Stimulated activated CD4-positive, alpha-beta T cell treated with anti-CD3 and anti-CD28 coated beads, Interleukin-1b, Interleukin-23, amount 100 ng/mL, for 24 hours (primary cell): ENCODE data around the gene CAP2.
"Not testable (repeated sequence)": the region's sequence is repeated elsewhere in the genome, so short reads cannot be mapped to it uniquely, and the experiment has no call there.

Experiments
- DNase-seq, 4 experiments: peaks; one replicate each; pipeline ENCODE4 v3.0.0-alpha.2; 2020; ENCODE audit warnings: low read depth in 4 of 4, low spot score in 1 of 4

The CAP2 gene

DNA sequence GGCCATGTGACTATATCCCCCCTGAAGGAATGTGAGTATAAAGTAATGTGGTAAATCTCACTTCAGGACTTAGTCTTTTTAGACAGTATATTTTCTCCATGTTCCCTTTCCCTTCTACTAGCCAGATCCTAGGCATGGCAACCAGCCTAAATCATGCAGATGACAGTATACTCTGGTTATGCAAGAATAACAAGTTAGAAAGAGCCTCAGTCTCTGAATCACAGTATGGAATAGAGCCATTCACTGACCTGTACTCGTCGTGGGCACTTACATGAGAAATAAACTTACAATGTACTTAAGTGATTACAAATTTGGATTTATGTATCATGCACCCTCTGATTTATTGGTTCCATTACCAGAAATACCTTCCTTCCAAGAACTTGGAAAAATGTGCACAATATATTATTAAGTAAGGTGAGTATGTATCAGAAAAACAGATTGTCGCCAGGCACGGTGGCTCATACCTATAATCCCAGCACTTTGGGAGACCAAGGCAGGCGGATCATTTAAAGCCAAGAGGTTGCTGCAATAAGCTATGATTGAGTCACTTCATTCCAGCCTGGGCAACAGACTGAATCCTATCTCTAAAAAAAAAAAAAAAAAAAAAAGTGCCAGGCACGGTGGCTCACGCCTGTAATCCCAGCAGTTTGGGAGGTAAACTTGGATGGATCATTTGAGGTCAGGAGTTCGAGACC, 181.6 kb downstream of the CAP2 start:
- DNase-seq: no peak

DNA sequence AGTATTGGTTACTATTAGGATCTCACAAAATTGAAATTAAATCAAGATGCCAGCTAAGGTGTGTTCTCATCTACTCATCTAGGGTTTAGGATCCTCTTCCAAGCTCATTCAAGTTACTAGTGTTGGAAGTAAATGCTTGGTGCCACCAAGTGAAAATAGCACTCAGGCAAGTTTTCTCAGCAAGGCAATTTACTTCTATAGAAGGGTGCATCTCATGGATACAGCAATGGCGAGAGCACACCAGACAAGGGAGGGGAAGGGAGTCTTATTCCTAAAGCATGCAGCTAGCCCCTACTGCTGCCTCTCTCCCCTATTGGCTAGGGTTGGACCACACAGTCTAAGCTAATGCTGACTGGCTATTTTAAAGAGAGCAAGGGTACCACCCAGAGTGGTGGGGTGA, 183.7 kb downstream of the CAP2 start:
- no peak for DNase-seq

DNA sequence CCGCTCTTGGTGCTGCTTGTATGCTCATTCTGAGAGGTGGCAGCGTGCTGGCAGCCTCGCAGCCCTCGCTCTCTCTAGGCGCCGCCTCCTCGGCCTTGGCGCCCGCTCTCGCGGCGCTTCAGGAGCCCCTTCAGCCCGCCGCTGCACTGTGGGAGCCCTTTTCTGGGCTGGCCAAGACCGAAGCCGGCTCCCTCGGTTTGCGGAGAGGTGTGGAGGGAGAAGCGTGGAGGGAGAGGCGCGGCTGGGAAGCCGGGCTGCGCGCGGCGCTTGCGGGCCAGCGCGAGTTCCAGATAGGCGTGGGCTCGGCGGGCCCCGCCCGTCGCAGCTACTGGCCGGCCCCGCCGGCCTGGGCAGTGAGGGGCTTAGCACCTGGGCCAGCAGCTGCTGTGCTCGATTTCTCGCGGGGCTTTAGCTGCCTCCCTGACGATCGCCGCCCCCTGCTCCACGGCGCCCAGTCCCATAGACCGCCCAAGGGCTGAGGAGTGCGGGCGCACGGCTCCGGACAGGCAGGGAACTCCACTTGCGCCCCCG, 187.2 kb downstream of the CAP2 start:
- peak in 1 of 4 experiments; percentile 28 for DNase-seq

DNA sequence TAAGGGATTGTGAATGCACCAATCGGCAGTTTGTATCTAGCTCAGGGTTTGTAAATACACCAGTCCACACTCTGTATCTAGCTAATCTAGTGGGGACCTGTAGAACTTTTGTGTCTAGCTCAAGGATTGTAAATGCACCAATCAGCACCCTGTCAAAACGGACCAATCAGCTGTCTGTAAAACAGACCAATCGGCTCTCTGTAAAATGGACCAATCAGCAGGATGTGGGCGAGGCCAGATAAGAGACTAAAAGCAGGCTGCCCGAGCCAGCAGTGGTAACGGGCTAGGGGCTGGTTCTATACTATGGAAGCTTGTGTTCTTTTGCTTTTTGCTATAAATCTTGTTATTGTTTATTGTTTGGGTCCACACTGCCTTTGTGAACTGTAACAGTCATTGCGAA, 187.9 kb downstream of the CAP2 start:
- DNase-seq: not testable (repeated sequence)

DNA sequence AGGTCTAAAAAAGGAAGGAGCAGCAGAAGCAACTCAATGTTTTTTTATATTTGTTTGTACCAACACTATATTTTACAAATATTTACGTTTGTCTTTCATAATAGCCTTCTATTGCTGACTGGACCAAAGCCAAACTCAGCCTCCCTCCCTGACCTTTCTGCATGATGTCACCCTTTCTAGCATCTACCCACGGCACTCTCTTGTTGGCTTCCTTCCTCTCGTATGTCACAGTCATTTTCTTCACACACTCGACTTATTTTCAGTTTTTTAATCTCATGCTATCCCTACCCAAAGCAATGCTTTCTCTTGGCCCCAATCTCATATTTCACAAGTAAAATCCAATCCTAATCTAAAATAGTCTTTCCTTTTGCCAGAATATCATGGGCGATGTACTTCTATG, 190.4 kb downstream of the CAP2 start:
- DNase-seq: no peak

DNA sequence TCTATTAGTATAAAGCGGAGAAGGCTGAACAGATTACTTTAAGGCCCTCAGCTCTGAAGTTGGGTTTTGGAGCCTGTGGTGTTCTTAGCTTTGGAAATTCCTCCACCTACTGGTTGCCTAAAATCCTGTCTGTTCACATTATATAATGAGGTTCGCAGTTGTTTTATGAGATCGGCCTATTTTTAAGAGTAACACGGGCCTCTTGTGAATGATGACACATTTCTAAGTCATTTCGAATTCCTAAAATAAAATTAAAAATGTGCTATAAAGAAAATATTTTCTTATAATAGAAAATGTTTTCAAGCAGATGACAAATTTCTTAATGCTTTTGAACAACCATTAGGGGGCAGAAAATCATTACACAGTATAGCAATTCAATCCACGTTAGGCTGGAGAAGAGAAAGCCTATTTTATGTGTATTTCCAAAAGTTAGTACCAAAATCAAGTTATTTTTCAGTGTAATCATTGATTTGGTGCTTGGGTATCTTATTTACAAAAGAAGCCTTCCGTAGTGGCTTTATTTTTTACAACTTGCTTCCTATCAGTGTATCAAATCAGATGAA, 190.9 kb downstream of the CAP2 start:
- no peak for DNase-seq

DNA sequence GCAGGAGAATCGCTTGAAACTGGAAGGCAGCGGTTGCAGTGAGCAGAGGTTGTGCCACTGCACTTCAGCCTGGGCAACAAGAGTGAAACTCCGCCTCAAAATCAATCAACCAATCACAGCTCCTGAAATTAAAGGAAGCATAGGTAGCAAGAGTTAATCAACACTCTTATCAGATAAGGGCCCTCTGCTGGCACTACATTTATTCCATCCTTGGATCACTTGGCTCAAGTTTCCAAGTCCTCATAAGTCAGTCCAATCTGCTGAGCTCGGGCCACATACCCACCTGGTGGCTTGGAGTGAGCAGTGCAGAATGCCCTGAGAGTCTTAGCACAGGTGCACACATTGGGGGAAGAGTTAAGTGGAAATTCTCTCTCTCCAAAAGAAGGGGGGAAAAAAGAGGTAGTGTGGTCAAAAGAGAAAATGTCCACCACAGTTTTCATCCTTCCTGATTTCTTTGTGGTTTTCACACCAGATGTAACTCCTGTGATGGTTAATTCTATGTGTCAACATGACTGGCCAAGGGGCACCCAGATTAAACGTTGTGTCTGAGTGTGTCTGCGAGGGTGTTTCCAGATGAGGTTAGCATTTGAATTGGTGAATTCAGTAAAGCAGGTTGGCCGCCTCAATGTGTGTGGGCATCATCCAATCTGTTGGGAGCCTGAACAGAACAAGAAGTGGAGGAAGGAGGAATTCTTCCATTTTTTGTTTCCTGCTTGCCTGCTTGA, 192.5 kb downstream of the CAP2 start:
- no peak for DNase-seq

DNA sequence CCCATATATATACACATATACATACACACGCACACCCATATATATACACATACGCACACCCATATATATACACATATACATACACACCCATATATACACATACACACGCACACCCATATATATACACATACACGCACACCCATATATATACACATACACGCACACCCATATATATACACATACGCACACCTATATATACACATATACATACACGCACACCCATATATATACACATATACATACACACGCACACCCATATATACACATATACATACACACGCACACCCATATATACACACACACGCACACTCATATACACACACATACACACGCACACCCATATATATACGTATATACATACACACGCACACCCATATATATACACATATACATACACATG, 193.2 kb downstream of the CAP2 start:
- not testable (repeated sequence) for DNase-seq

DNA sequence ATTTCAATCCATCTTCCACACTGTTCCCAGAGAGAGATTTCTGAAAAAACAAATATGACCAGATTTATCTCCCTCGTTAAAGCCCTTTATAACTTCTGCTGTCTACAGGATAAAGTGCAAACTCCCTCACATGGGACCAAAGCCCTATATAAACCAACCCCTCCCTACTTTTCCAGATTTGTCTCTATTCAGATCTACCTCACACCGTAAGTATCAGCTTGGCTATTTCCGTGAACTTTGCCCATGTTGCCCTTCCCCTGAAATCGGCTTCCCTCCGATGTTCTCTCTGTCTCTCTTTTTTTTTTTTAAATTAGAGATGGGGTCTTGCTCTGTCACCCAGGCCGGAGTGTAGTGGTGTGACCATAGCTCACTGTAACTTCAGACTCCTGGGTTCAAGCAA, 194.6 kb downstream of the CAP2 start:
- DNase-seq: no peak

DNA sequence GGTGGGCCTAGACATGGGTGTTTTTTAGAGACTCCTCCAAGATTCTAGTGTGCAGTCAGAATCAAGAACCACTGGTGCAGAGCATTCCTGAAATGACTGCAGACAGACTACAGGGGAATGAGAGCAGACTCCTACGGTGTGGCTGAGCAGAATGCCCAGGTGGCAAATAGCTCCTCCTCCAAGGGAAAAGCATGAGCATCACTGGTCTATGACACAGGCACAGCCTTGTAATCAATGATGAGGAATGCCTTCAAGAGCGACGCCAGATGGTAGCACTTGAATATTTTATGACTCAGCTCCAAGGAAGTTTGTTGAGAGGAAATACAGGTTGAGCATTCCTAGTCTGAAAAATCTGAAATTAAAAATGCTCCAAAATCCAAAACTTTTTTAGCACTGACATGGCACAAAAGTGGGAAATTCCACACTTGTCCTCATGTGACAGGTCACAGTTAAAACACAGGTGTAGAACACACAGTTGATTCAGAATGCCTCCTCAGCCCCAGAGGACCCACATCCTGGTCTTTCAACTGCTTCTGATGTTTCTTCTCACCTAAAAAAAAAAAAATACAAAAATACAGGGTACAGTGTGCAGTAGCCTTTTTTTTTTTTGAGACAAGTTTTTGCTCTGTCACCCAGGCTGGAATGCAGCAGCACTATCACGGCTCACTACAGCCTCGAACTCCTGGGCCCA, 196.2 kb downstream of the CAP2 start:
- DNase-seq: no peak

DNA sequence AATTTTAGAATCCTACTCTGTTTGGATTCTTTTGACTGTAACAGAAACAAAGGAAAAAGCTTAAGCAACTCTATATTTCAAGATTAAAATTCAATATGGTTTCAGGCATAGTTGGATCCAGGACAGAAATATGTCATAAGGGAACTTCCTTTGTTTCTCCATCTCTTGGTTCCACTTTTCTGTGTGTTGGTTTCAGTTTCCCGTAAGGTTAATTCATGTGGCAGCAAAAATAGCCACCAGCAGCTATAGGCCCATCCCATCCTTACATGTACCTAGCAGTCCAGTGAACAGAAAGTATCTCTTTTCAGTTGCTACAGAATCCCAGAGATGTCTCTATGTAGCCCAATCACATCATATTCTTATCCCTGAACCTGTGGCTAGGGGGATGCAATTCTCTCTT, 197.9 kb downstream of the CAP2 start:
- no peak for DNase-seq

DNA sequence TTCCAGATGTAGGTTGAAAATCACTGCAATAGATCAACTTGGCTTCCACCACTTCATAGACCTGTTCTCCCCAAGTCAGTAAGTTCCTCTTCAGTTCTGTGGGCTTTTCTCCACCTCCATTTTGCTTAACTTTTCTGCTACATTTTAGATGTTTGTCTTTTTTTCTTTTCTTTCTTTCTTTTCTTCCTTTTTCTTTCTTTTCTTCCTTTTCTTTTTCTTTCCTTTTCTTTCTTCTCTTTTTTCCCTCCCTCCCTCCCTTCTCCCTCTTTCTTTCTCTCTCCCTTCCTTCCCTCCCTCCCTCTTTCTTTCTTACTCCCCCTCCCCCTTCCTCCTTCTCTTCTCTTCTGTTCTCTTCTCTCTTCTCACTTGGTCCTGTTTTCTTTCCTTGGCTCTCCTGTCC, 199.9 kb downstream of the CAP2 start:
- no peak for DNase-seq

DNA sequence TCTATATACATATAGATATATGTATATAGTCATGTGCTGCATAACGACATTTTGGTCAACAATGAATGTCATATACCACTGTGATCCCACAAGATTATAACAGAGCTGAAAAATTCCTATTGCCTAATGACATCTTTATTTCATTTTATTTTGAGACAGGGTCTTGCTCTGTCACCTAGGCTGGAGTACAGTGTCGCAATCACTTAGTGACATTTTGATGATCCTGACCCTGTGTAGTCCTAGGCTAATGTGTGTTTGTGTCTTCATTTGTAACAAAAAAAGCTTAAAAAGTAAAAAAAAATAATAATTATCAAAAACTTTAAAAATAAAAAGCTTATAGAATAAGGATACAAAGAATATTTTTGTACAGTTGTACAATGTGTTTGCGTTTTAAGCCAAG, 202.7 kb downstream of the CAP2 start:
- no peak for DNase-seq

DNA sequence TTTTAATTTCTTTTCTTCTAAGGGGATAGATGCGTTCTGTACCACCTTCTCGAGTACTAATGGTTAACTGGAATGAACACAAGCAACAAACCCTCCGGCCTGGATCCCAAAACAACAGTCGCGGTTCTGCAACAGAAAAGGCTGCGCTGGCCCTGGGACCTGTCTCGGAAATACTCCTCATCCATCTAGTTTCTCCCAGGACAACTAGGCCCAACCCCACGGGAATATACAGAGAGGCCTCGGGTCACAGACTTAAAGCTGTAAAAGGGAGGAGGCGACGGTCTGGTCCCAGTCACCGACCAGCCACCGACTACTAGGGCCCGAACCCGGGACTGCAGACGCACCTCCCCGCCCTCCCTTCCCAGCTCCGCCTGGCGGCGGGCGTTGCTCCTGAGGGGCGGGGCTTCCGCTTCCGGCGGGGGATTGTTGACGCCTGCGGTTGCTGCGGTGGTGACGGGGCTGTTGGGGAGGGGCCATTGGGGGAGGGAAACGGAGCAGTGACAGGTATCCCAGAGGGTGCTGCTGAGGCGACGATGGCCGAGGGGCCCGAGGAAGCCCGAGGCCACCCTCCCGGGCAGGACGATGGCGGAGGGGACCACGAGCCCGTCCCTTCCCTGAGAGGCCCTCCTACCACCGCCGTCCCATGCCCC, 206.6 kb downstream of the CAP2 start, which contains the start of gene FAM8A1:
FAM8A1 (plus strand) TSS at position 426 of the 650 bp plus-strand sequence; CDS start at position 534, 108 bp downstream.
- DNase-seq: peak; percentile 92 to 95 (median 94)

DNA sequence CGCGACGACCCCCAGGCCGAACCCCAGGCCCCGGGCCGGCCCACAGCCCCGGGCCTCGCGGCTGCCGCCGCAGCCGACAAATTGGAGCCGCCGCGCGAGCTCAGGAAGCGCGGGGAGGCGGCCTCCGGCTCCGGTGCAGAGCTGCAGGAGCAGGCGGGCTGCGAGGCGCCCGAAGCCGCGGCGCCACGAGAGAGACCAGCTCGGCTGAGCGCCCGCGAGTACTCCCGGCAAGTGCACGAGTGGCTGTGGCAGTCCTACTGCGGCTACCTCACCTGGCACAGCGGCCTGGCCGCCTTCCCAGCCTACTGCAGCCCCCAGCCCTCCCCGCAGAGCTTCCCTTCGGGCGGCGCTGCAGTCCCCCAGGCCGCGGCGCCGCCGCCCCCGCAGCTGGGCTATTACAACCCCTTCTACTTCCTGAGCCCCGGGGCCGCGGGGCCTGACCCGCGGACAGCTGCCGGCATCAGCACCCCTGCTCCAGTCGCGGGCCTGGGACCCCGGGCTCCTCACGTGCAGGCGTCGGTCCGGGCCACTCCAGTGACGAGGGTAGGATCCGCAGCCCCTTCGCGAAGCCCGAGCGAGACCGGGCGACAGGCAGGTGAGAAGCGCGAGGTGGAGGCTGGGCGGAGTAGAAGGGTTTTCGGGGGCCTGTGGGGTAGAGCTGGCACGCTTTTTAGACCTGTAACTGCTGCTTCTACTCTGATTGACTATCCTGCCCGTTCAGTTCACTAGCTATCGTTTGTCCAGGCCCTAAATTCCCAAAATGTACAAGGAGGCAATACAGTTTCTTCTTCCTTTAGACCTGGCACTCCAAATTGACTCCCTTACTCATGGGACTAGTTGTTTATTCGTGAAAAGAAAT, 207.4 kb downstream of the CAP2 start:
- DNase-seq: peak in 2 of 4 experiments; percentile 20 to 25

DNA sequence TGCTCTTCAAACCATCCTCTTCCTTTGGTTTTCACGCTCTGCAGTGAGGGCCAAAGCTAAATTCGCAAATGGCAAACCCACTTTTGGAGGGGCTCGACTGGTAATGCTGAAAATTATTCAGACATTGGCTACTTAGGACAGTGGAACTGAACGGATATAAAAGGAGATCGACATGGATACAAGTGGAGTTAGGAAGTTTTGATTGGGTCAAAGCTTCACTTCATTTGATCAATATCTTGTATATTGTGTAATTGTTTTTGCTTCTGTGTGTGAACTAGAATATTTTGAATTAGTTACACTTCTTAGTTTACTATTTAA, 207.9 kb downstream of the CAP2 start:
- DNase-seq: no peak

DNA sequence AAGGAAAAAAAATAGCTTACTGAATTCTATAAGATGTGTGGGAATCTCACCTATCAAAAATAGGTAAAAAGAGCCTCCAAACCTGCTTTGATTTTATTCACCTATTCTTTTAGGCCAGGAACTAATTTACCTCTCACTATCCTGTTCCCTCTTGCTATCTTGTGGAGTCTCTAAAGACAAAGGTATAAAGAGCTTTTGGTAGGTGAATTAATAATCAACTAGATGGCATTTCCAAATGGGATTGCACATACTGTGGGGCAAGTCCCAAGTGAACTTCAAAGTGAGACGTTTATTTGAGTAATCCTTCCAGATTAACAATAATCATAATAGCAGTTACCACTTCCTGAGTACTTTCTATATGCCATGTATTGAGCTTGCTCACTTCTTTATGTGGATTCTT, 209.5 kb downstream of the CAP2 start:
- no peak for DNase-seq

DNA sequence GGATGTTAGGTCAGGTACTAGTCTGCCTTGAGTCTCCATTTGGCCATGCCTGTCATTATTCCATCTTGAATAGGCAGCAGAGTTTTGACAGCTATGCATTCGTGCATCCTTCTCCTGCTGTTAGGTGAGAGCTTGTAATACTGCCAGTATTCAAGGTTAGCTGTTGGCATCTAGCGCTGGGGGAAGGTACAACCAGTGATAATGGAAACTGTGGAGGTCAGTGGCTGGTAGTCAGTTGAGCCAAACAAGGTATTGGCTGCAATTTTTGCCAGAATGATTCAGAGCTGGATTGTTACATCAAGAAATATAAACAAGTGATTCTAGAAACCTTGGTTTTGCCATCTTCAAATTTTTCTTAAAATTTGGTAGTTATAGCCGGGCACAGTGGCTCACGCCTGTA, 213.2 kb downstream of the CAP2 start:
- DNase-seq: no peak
